SK-N-SH (cell line): ENCODE data around the gene WDR75. TPM values are rescaled to one million over a fixed set of nuclear protein-coding genes. Genes with fewer than 3 reads are reported as not detected.

Experiments used
- CTCF ChIA-PET: fragments of 300-600, 350-600 bp; formaldehyde crosslinking; extraction: SDS; loops from one replicate; lab custom pipeline; 2021; lab: Yijun Ruan, JAX
- POLR2A ChIA-PET: fragments of 350-600 bp; sonication (Branson Sonifier 250); formaldehyde crosslinking; extraction: SDS; loops from one replicate; lab custom pipeline; 2020; ENCODE audit warnings: antibody characterized with exemption, inconsistent platforms; lab: Yijun Ruan, JAX
- DNase-seq: peaks from one replicate; pipeline ENCODE4 v3.0.0; 2012
- H2AFZ ChIP-seq: fragments of 200-600 bp; sonication (generic); 2 replicates; pipeline ENCODE4 v1.8.1; 2016; ENCODE audit warnings: antibody characterized with exemption, mild to moderate bottlenecking, low read depth
- H3F3A ChIP-seq: fragments of 200-600 bp; sonication (generic); replicated peaks from 2 replicates; pipeline ENCODE3; 2016; ENCODE audit warnings: antibody characterized with exemption, mild to moderate bottlenecking; ENCODE audit not compliant: insufficient read depth
- H3K27ac ChIP-seq, 2 experiments: fragments of 200-500 bp in 1 of 2; fragments of 200-600 bp in 1 of 2; sonication (Bioruptor generic) in 1 of 2; sonication (generic), shearing (Covaris generic) in 1 of 2; 2 replicates each; pipeline versions ENCODE4 v1.5.1 to v1.6.1; 2014 to 2016; ENCODE audit warnings: low read depth in 2 of 2, inconsistent platforms in 1 of 2, low read length in 1 of 2, mild to moderate bottlenecking in 1 of 2, mixed read lengths in 1 of 2
- H3K27me3 ChIP-seq: fragments of 200-600 bp; sonication (generic), shearing (Covaris generic); 2 replicates; pipeline ENCODE4 v1.6.1; 2016; ENCODE audit warnings: mixed run types; ENCODE audit not compliant: insufficient read depth
- H3K36me3 ChIP-seq, 2 experiments: fragments of 200-500 bp in 1 of 2; fragments of 200-600 bp in 1 of 2; sonication (Bioruptor generic) in 1 of 2; sonication (generic) in 1 of 2; replicated peaks in 1 of 2; 2 replicates each; pipeline versions ENCODE3 to v1.5.1; 2014 to 2016; ENCODE audit warnings: low read length in 1 of 2, mild to moderate bottlenecking in 1 of 2; ENCODE audit not compliant: insufficient read depth in 2 of 2, control insufficient read depth in 1 of 2
- H3K4me1 ChIP-seq, 2 experiments: fragments of 200-500 bp in 1 of 2; fragments of 200-600 bp in 1 of 2; sonication (Bioruptor generic) in 1 of 2; sonication (generic), shearing (Covaris generic) in 1 of 2; 2 replicates each; pipeline versions ENCODE4 v1.5.1 to v1.6.1; 2014 to 2016; ENCODE audit warnings: low read depth in 1 of 2, low read length in 1 of 2, mixed run types in 1 of 2; ENCODE audit not compliant: insufficient read depth in 2 of 2, control insufficient read depth in 1 of 2
- H3K4me2 ChIP-seq: fragments of 200-600 bp; sonication (generic), shearing (Covaris generic); 2 replicates; pipeline ENCODE4 v1.6.1; 2017; ENCODE audit warnings: mixed run types
- H3K4me3 ChIP-seq, 2 experiments: fragments of 200-500 bp in 1 of 2; fragments of 200-600 bp in 1 of 2; sonication (Bioruptor generic) in 1 of 2; sonication (generic), shearing (Covaris generic) in 1 of 2; 2 replicates each; pipeline versions ENCODE4 v1.5.1 to v1.8.1; 2014 to 2016; ENCODE audit warnings: low read depth in 2 of 2, inconsistent platforms in 1 of 2, low read length in 1 of 2, mild to moderate bottlenecking in 1 of 2, mixed read lengths in 1 of 2, moderate library complexity in 1 of 2
- H3K79me2 ChIP-seq: fragments of 200-600 bp; sonication (generic); 2 replicates; pipeline ENCODE4 v1.8.1; 2017; ENCODE audit warnings: mild to moderate bottlenecking; ENCODE audit not compliant: insufficient read depth
- H3K9ac ChIP-seq: fragments of 200-600 bp; sonication (generic); 2 replicates; pipeline ENCODE4 v1.6.1; 2017; ENCODE audit warnings: mixed run types
- H3K9me2 ChIP-seq: fragments of 200-600 bp; sonication (generic); 2 replicates; pipeline ENCODE4 v1.6.1; 2017; ENCODE audit warnings: mixed run types
- H3K9me3 ChIP-seq: fragments of 200-600 bp; sonication (generic); 2 replicates; pipeline ENCODE4 v1.6.1; 2017; ENCODE audit warnings: mixed run types, mild to moderate bottlenecking, moderate library complexity
- H4K20me1 ChIP-seq: fragments of 200-600 bp; sonication (generic); 2 replicates; pipeline ENCODE4 v1.6.1; 2017; ENCODE audit warnings: mild to moderate bottlenecking, mixed run types; ENCODE audit not compliant: insufficient read depth
- EP300 ChIP-seq, 2 experiments: IDR thresholded peaks; 2 replicates each; pipeline versions ENCODE4 v1.4.0 to v1.6.1; 2012; ENCODE audit warnings: borderline replicate concordance in 1 of 2, low read depth in 1 of 2, low read length in 1 of 2
- EZH2phosphoT487 ChIP-seq: fragments of 200-600 bp; sonication (generic); IDR thresholded peaks from 2 replicates; pipeline ENCODE4 v1.6.1; 2017; ENCODE audit warnings: low read depth, mixed run types, mild to moderate bottlenecking, antibody characterized with exemption, moderate library complexity, borderline replicate concordance
- FOSL2 ChIP-seq: IDR thresholded peaks from 2 replicates; pipeline ENCODE4 v1.4.0; 2012; ENCODE audit warnings: low read depth, mild to moderate bottlenecking, moderate library complexity, borderline replicate concordance
- FOXJ3 ChIP-seq: sonication (generic); formaldehyde crosslinking; IDR thresholded peaks from 2 replicates; pipeline ENCODE4 v1.5.1; 2020; ENCODE audit warnings: mild to moderate bottlenecking, missing genetic modification reagents
- FOXM1 ChIP-seq: IDR thresholded peaks from 2 replicates; pipeline ENCODE4 v1.4.0; 2012; ENCODE audit warnings: low read depth, mild to moderate bottlenecking
- MEF2A ChIP-seq: IDR thresholded peaks from 2 replicates; pipeline ENCODE4 v1.4.0; 2012; ENCODE audit warnings: low read depth, borderline replicate concordance
- MXI1 ChIP-seq: IDR thresholded peaks from 2 replicates; pipeline ENCODE4 v1.6.1; 2012; ENCODE audit warnings: mild to moderate bottlenecking, low read depth, low read length, improper control_type of control experiment
- NFIC ChIP-seq: IDR thresholded peaks from 2 replicates; pipeline ENCODE4 v1.4.0; 2012; ENCODE audit warnings: borderline replicate concordance
- NRF1 ChIP-seq: IDR thresholded peaks from 2 replicates; pipeline ENCODE4 v1.6.1; 2012; ENCODE audit warnings: low read depth, mild to moderate bottlenecking, low read length
- POLR2AphosphoS5 ChIP-seq: IDR thresholded peaks from 2 replicates; pipeline ENCODE4 v1.6.1; 2012; ENCODE audit warnings: low read depth, low read length
- RAD21 ChIP-seq: IDR thresholded peaks from 2 replicates; pipeline ENCODE4 v1.6.1; 2012; ENCODE audit warnings: mild to moderate bottlenecking, low read length
- RCOR1 ChIP-seq: fragments of 150-350 bp; IDR thresholded peaks from 2 replicates; pipeline ENCODE4 v1.6.1; 2017; ENCODE audit warnings: antibody characterized with exemption, low read length
- RFX5 ChIP-seq: IDR thresholded peaks from 2 replicates; pipeline ENCODE4 v1.6.1; 2012; ENCODE audit warnings: mild to moderate bottlenecking, improper control_type of control experiment, low read length
- RXRA ChIP-seq: IDR thresholded peaks from 2 replicates; pipeline ENCODE4 v1.4.0; 2012; ENCODE audit warnings: low read depth, mild to moderate bottlenecking, borderline replicate concordance
- SIN3A ChIP-seq: IDR thresholded peaks from 2 replicates; pipeline ENCODE4 v1.6.1; 2012; ENCODE audit warnings: low read depth, mild to moderate bottlenecking, low read length, moderate library complexity, borderline replicate concordance
- TCF12 ChIP-seq: IDR thresholded peaks from 2 replicates; pipeline ENCODE4 v1.4.0; 2012
- TEAD4 ChIP-seq: IDR thresholded peaks from 2 replicates; pipeline ENCODE4 v1.4.0; 2012; ENCODE audit warnings: mild to moderate bottlenecking, borderline replicate concordance; ENCODE audit not compliant: insufficient read depth
- YY1 ChIP-seq: IDR thresholded peaks from 2 replicates; pipeline ENCODE4 v1.4.0; 2012; ENCODE audit warnings: low read depth, mild to moderate bottlenecking
- ZBTB33 ChIP-seq: IDR thresholded peaks from 2 replicates; pipeline ENCODE4 v1.4.0; 2012; ENCODE audit warnings: low read depth, borderline replicate concordance
- WGBS: methylation state at CpG from one replicate; pipeline ENCODE4 v1.1.6; 2017; ENCODE audit warnings: low lambda C conversion rate; 5-methylcytosine and 5-hydroxymethylcytosine counted together
- polyA plus RNA-seq, 3 experiments: library from polyadenylated mRNA; depleted of rRNA; stranded (reverse); fragments of >200 nt; gene quantifications; 2 replicates each; pipeline ENCODE4 v1.2.3, GENCODE V29; 2012
- TF ChIP-seq, protein P1 (sequence below): IDR thresholded peaks from 2 replicates; pipeline ENCODE4 v1.4.0; 2012; ENCODE audit warnings: low read depth, borderline replicate concordance
- TF ChIP-seq, protein P2 (sequence below): IDR thresholded peaks from 2 replicates; pipeline ENCODE4 v1.4.0; 2012; ENCODE audit warnings: low read depth
- TF ChIP-seq, protein P3 (sequence below): IDR thresholded peaks from 2 replicates; pipeline ENCODE4 v1.6.1; 2012; ENCODE audit warnings: mild to moderate bottlenecking, low read depth, low read length, moderate library complexity

The WDR75 gene
- polyA plus RNA-seq, 1 of the 3 experiments (the other 2 are of a cell fraction) = 25.6 TPM

DNA sequence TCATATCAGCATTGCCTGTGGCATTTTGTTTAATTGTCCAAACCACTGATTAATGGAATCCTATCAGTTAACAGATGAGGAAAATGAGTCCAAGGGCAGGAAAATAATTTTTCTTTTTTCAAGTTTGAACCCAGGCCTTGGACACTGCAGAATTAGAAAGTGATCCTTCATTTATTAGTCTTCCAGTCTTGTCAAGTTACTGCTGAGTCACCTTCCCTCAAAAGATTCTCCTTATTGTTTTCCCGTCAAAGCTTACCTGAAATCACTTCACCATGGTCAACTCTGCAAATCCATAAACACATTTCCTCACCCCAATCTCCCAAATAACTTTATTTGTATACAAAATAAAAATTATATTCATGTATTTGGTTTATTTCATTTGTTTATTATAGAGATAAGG, 57.9 kb downstream of the WDR75 start:
- Histone ChIP-seq H3K9ac (no peak overlapping the region), H3K9me2 (no peaks in the 10 kb centered on the region), H3K4me3 (no peak overlapping the region), H4K20me1 (no peaks in the 10 kb centered on the region), H3K79me2 (no peaks in the 10 kb centered on the region), H3K9me3 (no peaks in the 10 kb centered on the region), H3K4me2 (no peak overlapping the region), H2AFZ (no peak overlapping the region), H3K27me3 (no peaks in the 10 kb centered on the region), H3F3A (no peaks in the 10 kb centered on the region), H3K4me1 (no peaks in the 10 kb centered on the region), H3K36me3 (no peaks in the 10 kb centered on the region), H3K27ac (no peak overlapping the region)
- DNase-seq = no peak
- WGBS = 76% methylated on average over 1 of the region's 1 CpG
- ChIA-PET CTCF (no interaction called here), POLR2A (no interaction called here)
- no peak for TF ChIP-seq FOSL2
- TF ChIP-seq NRF1 = no peak
- TF ChIP-seq MXI1 = no peak
- TF ChIP-seq RCOR1 = no peak
- TF ChIP-seq YY1 = no peak
- no peak for TF ChIP-seq RAD21
- TF ChIP-seq POLR2AphosphoS5 = no peak
- no peak for TF ChIP-seq NFIC
- no peak for TF ChIP-seq TCF12
- TF ChIP-seq, protein P1, sequence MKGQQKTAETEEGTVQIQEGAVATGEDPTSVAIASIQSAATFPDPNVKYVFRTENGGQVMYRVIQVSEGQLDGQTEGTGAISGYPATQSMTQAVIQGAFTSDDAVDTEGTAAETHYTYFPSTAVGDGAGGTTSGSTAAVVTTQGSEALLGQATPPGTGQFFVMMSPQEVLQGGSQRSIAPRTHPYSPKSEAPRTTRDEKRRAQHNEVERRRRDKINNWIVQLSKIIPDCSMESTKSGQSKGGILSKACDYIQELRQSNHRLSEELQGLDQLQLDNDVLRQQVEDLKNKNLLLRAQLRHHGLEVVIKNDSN = no peak
- no peak for TF ChIP-seq TEAD4
- no peak for TF ChIP-seq FOXM1
- TF ChIP-seq ZBTB33 = no peak
- no peak for TF ChIP-seq EZH2phosphoT487
- TF ChIP-seq RFX5 = no peak

DNA sequence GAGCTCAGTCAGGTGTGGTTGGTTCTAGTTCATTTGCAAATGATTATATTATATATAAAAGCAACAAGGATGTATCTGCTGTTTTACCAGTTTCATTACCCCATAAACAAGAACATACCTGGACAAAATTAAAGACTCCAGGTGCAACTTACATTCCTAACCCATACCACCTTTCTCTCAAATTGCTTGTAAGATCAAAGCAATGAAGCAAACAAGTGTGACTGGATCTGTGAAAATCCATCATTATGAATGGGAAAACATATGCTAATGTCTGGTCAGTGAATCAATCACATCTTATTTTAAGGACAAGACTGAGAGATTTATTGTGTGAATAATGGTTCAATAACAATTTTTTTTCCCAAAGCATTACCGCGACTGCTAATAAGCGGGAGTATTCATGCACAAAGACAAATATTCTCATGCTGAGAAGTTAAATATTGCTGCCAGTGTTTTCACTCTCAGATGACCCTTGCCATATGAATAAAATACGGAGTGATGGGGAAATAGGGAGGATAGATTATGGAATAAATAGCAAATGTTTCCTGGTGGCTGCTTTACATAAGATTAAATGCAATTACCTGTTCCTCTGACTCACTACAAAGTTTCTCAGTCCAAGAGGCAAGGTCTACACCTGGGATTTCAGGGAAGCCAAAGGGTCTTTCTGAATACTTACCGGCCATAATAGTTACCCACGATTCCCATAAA, 59.3 kb downstream of the WDR75 start:
- Histone ChIP-seq H3K36me3 (no peaks in the 10 kb centered on the region), H2AFZ (no peak overlapping the region), H3K27ac (no peak overlapping the region), H3F3A (no peaks in the 10 kb centered on the region), H3K27me3 (no peaks in the 10 kb centered on the region), H4K20me1 (no peaks in the 10 kb centered on the region), H3K4me1 (no peaks in the 10 kb centered on the region), H3K9ac (no peak overlapping the region), H3K79me2 (no peaks in the 10 kb centered on the region), H3K4me3 (no peak overlapping the region), H3K4me2 (no peak overlapping the region), H3K9me2 (no peaks in the 10 kb centered on the region), H3K9me3 (no peaks in the 10 kb centered on the region)
- POLR2A ChIA-PET = no interaction called here
- CTCF ChIA-PET = no interaction called here
- 76% methylated on average over 6 of the region's 6 CpGs for WGBS
- no peak for DNase-seq
- TF ChIP-seq RXRA (no peak), EP300 (IDR thresholded peaks at IDR 0.05; ENCODE audit: borderline replicate concordance in 1 of 2, low read depth in 1 of 2, low read length in 1 of 2) (no peak), TEAD4 (no peak), SIN3A (no peak), FOXJ3 (CRISPR knock-in tag) (no peak), POLR2AphosphoS5 (no peak), MEF2A (no peak)
- TF ChIP-seq, protein P2, sequence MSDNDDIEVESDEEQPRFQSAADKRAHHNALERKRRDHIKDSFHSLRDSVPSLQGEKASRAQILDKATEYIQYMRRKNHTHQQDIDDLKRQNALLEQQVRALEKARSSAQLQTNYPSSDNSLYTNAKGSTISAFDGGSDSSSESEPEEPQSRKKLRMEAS = no peak
- TF ChIP-seq, protein P3, sequence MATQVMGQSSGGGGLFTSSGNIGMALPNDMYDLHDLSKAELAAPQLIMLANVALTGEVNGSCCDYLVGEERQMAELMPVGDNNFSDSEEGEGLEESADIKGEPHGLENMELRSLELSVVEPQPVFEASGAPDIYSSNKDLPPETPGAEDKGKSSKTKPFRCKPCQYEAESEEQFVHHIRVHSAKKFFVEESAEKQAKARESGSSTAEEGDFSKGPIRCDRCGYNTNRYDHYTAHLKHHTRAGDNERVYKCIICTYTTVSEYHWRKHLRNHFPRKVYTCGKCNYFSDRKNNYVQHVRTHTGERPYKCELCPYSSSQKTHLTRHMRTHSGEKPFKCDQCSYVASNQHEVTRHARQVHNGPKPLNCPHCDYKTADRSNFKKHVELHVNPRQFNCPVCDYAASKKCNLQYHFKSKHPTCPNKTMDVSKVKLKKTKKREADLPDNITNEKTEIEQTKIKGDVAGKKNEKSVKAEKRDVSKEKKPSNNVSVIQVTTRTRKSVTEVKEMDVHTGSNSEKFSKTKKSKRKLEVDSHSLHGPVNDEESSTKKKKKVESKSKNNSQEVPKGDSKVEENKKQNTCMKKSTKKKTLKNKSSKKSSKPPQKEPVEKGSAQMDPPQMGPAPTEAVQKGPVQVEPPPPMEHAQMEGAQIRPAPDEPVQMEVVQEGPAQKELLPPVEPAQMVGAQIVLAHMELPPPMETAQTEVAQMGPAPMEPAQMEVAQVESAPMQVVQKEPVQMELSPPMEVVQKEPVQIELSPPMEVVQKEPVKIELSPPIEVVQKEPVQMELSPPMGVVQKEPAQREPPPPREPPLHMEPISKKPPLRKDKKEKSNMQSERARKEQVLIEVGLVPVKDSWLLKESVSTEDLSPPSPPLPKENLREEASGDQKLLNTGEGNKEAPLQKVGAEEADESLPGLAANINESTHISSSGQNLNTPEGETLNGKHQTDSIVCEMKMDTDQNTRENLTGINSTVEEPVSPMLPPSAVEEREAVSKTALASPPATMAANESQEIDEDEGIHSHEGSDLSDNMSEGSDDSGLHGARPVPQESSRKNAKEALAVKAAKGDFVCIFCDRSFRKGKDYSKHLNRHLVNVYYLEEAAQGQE = no peak
